Vagina (tissue), 2 donors: ENCODE measurements around the gene RNH1.

Experiments used
- CTCF ChIP-seq, 3 experiments: fragments of 450-650 bp in 2 of 3; fragments of 200-600 bp in 1 of 3; sonication (generic) in 1 of 3; IDR thresholded peaks; one replicate each; pipeline ENCODE4 v1.5.1; 2017 to 2019; ENCODE audit warnings: antibody characterized with exemption in 3 of 3, mild to moderate bottlenecking in 2 of 3, moderate library complexity in 2 of 3
- POLR2AphosphoS5 ChIP-seq, 2 donors: sonication (generic); formaldehyde crosslinking; IDR thresholded peaks; one replicate each; pipeline ENCODE4 v1.9.0; 2017; ENCODE audit warnings: antibody characterized with exemption in 2 of 2, mild to moderate bottlenecking in 2 of 2, low read depth in 1 of 2; ENCODE audit not compliant: insufficient read depth in 1 of 2

GRCh38 chr11:536841-537621 lies 30.0 kb upstream of the RNH1 start, which contains the start of gene LRRC56:
- TF ChIP-seq CTCF (IDR thresholded peaks at IDR 0.05) = no peak
- peak in 1 of 2 donors; percentile 49 for TF ChIP-seq POLR2AphosphoS5 (IDR thresholded peaks at IDR 0.05; ENCODE audit: insufficient read depth in 1 of 2, low read depth in 1 of 2)
